ENCODE results near the gene DNAJC4. TPM values are rescaled to one million over a fixed set of nuclear protein-coding genes. Genes with fewer than 3 reads are reported as not detected.

Gene DNAJC4
- total RNA-seq, 1 donor from 2014 or later = 26.9 TPM

DNA sequence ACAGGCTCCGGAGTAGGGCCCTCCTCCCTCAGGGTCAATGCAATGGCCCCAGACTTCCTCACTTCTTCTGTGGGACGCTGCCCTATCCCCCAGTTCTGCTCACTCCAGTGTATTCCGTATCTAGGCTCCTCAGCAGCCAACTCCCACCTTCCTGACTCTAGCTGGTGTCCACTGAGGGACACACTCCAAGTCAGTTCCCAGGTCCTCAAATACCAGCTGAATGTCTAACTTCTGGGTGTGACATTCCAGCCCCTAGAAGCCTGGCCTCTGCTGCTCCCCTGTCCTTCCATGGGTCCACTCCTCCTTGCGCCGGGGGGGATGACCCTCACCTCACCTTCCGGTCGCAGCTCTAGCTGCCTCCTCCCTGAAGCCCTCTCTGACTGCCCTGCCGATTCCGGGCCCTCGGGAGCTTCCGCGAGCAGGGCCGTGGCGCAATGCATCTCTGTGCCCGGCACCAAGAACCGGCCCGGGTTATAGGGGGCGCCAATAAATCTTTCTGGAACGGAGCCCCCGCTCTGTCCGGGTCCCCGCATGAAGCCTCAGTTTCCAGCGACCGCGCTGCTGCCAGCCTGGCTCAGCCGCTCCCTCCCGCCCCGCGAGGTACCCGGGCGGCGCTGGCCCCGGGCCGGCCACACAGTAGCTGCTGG lies 38.7 kb downstream of the DNAJC4 start:
- intact Hi-C loops (cut with micrococcal nuclease) = loop anchor here (1.0 to 2.0 kb wide), 6 partner anchors 18 to 509 kb away; partner anchors contain the start of genes CCDC88B, DNAJC4, PLCB3 and PPP1R14B

GRCh38 chr11:64269540-64270220 lies 39.3 kb downstream of the DNAJC4 start:
- intact Hi-C loops (cut with micrococcal nuclease) = loop anchor here (1.0 to 2.0 kb wide), 14 partner anchors 16 to 648 kb away; partner anchors contain the start of genes ATG2A, CCDC88B, DNAJC4 and ESRRA

GRCh38 chr11:64275031-64275800 lies 44.9 kb downstream of the DNAJC4 start:
- intact Hi-C loops (cut with micrococcal nuclease) = no loop called here

- intact Hi-C loops (cut with micrococcal nuclease) = no loop called here
These were observed 45.5 kb downstream of the DNAJC4 start for GRCh38 chr11:64275841-64276240.

- intact Hi-C loops (cut with micrococcal nuclease) = no loop called here
These were observed 46.5 kb downstream of the DNAJC4 start for GRCh38 chr11:64276653-64277431.

DNA sequence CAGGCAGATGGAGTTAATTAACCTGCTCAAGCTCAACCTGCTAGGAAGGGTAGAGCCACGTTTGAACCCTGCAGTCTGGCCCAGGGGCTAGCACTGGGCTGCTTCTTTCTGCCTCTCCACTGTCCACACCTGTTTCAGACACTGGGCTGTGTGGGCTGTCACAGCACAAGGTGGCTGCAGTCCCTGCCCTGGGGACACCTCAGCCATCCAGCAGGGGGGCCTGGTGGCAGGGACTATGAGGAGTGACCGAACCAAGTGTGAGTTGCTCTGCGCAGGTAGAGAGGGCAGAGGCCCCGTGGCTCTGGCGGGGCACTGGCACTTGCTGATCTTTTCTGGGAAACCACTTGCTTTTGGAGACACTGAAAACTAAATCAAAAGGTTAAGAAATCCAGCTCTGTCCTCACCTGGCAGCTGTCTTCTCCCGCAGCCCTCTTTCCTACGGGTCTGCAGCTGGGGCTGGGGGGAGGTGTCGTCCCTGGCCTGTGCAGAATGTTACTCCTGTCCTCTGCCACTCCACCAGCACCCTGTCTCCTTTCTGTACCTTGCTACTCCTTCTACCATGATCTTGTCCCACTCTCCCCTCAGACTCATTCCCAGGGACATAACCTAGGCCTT lies 48.3 kb downstream of the DNAJC4 start:
- intact Hi-C loops (cut with micrococcal nuclease) = no loop called here

DNA sequence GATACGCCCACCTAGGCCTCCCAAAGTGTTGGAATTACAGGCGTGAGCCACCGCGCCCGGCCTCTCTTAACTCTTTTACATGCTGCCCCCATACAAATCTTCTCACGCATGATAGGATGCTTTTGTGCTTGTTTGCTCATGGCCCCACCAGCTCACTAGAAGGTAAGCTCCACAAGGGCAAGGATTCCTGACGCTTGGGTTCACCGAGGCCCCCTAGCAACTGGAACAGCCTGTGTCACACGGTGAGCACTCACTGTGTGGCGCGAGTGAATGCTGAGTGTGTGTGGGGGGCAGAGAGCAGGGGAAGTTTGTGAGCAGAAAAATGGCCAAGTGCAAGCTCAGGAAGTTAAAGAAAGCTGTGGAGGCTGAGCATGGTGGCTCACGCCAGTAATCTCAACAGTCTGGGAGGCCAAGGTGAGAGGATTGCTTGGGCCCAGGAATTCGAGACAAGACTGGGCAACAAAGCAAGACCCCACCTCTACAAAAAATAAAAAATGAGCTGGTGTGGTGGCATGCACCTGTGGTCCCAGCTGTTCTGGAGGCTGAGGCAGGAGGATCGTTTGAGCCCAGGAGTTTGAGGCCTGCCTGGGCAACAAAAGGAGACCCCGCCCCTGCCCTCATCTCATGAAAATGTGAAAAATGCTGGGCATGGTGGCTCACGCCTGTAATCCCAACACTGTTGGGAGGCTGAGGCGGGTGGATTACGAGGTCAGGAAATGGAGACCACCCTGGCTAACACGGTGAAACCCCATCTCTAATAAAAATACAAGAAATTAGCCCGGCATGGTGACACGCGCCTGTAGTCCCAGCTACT lies 51.8 kb downstream of the DNAJC4 start:
- intact Hi-C loops (cut with micrococcal nuclease) = no loop called here

DNA sequence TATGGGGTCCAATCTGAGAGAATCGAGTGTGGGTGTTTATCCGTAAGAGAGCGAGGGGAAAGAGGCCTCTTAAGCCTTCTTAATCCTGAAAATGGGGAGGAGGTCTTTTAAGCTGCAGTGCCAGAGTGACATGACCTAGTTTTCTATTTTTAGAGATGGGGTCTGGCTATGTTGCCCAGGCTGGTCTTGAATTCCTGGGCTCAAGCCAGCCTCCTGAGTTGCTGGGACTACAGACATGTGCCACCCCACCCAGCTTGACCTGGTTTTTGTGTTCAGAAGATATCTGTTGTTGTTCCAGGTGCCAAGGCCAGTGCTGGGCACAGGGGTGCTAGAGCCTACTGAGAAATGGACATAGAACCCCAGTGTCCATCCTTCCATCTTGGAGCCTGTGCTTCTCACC lies 52.7 kb downstream of the DNAJC4 start:
- intact Hi-C loops (cut with micrococcal nuclease) = no loop called here

Other genes starting within 250 kb of the DNAJC4 start
- gene OTUB1, start 244.1 kb upstream of the DNAJC4 start, total RNA-seq = 107 and 108 TPM in 2 replicates
- not detected in 2 replicates for gene FLRT1, start 194.6 kb upstream of the DNAJC4 start, total RNA-seq
- 5.6 and 7.8 TPM in 2 replicates for gene MACROD1, start 64.4 kb upstream of the DNAJC4 start, total RNA-seq
- gene STIP1, start 44.4 kb upstream of the DNAJC4 start, total RNA-seq = 253 and 255 TPM in 2 replicates
- 230 and 241 TPM in 2 replicates for gene FERMT3, start 23.8 kb upstream of the DNAJC4 start, total RNA-seq
- gene TRPT1, start 4.4 kb upstream of the DNAJC4 start, total RNA-seq = 28.1 and 28.2 TPM in 2 replicates
- 81.5 and 85.3 TPM in 2 replicates for gene NUDT22, start 4.3 kb upstream of the DNAJC4 start, total RNA-seq
- 57.7 and 58.7 TPM in 2 replicates for gene VEGFB, start 4.0 kb downstream of the DNAJC4 start, total RNA-seq
- gene FKBP2, start 10.5 kb downstream of the DNAJC4 start, total RNA-seq = 48.9 and 50.6 TPM in 2 replicates
- gene PPP1R14B, start 16.4 kb downstream of the DNAJC4 start, total RNA-seq = 103 and 111 TPM in 2 replicates
- 11.5 and 12.0 TPM in 2 replicates for gene PLCB3, start 21.0 kb downstream of the DNAJC4 start, total RNA-seq
- 40.9 and 45.8 TPM in 2 replicates for gene BAD, start 54.1 kb downstream of the DNAJC4 start, total RNA-seq
- 49.4 and 52.1 TPM in 2 replicates for gene GPR137, start 55.3 kb downstream of the DNAJC4 start, total RNA-seq
- 0.76 TPM in 1 of 2 replicates, not detected in the other for gene KCNK4, start 60.8 kb downstream of the DNAJC4 start, total RNA-seq
- gene CATSPERZ, start 69.8 kb downstream of the DNAJC4 start, total RNA-seq = not detected in 2 replicates
- gene ESRRA, start 75.0 kb downstream of the DNAJC4 start, total RNA-seq = 50.8 and 52.7 TPM in 2 replicates
- gene TRMT112, start 87.0 kb downstream of the DNAJC4 start, total RNA-seq = 187 and 190 TPM in 2 replicates
- 101 TPM in 2 replicates for gene PRDX5, start 87.6 kb downstream of the DNAJC4 start, total RNA-seq
- gene CCDC88B, start 109.7 kb downstream of the DNAJC4 start, total RNA-seq = 188 and 191 TPM in 2 replicates
- gene RPS6KA4, start 128.6 kb downstream of the DNAJC4 start, total RNA-seq = 30.8 and 31.9 TPM in 2 replicates